Measurements from ENCODE around the gene RBM48.

RBM48 gene

DNA sequence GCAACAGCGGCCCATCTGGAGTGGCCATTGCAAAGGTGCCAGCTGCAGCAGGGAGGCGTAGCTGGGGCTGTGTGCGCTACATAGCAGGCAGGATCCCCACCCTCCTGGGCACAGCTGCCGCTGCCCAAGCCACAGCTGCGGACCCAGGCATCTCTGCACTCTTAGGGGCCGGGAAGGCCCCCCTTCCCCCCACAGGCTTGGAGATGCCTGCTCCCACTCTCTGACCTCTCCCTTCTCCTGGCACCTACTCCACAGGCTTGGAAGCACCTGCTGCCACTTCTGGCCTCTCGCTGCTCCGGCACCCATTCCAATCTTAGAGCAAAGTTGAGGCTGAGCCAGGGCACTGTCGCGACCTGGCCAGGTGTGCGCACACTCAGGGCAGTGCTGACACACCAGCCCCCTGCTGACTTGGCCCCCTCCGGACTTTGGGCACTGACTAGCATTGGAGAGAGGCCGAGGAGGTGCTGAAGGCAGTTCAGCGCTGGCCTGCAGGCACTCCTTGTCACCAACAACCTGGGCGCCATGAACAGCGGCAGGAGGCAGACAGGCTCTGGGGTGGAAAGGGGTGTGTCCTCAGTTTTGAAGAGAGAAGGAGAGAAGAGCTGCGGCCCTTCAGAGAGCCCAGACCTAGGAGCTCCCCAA lies 18.4 kb downstream of the RBM48 start:
- DNase-seq, result no peak

DNA sequence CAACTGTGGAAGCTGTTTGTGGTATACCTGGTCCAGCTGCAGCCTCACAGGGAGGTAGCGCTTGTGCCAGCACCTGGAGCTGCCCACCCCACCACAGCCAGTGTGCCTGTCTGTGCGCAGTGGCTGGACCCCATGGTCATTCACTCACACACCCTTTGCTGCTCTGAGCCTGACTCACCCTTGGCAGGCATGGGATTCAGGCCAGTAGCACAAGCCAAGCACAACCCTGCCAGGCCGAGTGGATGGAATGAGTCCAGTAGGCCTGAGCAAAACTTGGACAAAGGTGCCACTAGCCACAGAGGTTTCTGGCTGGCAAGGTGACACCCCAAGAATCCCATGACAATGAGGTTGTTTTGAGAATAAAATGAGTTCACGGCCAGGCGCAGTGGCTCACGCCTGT lies 19.0 kb downstream of the RBM48 start:
- no peak for DNase-seq

DNA sequence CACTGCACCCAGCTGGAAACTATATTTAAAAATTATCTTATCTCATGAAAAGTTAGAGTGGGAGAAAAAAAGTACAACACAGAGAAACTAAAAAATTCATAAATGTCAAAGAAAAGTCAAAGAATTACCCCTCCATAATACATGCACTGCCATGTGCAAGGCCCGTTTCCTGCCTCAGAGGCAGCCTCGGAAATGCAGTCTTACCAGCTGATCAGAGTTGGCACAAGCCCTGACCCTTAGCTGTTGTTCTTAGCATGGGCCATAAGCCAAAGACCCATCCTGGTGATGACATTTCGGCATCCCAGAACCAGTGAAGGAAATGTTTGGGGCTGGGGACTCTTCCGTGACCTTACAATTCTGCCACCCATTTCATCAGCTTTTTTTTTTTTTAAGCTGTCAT lies 21.6 kb downstream of the RBM48 start:
- DNase-seq, result no peak

DNA sequence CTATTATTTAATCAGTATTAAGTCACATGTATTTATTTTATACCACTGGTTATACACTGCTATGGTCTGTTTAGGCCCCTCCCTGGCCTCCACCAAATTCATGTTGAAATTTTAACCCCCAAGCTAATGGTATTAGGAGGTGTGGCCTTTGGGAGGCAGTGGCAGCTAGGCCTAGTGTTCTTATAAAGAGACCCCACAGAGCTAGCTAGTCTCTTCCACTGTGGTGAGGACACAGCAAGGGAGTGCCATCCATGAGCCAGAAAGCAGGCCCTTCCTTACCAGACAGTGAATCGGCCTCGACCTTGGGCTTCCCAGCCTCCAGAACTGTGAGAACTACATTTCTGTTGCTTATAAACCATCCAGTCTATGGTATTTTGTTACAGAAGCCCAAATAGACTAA lies 28.7 kb downstream of the RBM48 start:
- DNase-seq, result no peak

- no peak for DNase-seq
These were observed 29.3 kb downstream of the RBM48 start for GRCh38 chr7:92557808-92558362.

DNA sequence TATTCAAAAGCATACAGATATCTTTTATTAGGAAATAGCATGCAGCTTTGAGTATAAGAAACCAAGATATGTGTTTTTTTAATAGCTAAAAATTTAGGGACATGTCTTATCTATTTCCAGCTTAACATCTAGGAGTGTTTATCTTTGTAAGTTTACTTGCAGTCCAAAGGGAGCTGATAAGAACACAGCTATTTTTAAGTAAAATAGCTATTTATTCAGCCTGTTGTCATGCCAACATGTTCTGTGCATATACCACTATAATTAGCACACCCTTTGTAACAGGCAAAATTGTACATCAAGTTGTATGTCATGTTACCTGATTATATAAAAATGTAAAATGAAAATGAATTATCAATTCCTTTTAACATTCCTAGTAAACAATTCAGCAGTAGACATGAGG lies 32.0 kb downstream of the RBM48 start:
- no peak for DNase-seq

GRCh38 chr7:92563345-92563744 lies 34.8 kb downstream of the RBM48 start:
- DNase-seq, result no peak

- no peak for DNase-seq
These were observed 38.9 kb downstream of the RBM48 start for GRCh38 chr7:92567460-92567859.

DNA sequence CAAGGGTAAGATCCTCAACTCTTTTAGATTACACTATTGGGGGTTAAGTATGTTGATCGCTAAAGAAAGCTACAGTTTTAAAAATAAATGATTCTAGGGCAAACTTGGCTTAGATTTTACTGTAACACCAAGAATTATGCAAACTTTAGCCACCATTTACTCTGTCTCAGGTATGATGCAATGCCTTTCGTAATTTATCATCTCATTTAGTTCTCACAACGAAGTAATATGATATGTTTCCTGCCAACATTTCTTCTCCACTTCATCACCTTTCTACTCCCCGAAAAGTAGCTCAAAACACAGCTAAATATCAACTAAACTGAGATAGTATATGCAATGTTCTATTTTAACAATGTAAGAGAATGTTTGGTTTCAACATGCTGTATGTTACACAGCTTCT lies 40.5 kb downstream of the RBM48 start:
- DNase-seq, result no peak

DNA sequence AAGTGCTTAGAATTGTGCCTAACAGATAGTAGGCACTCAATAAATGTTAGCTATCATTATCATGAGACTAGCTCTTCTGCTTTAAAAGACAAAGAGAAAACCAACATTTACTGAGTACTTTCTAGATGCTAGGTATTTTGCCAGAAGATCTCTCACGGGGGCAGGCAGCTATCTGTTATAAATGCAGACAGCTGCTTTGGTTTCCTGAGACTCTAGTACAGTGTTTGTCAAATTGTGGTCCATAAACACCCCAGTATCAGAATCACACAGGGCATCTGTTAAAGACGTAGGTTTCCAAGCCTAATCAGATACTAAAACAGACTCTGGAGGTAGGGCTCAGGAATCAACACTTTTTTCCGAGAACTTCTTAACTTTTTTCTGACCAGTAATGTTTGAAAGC lies 47.7 kb downstream of the RBM48 start:
- no peak for DNase-seq

DNA sequence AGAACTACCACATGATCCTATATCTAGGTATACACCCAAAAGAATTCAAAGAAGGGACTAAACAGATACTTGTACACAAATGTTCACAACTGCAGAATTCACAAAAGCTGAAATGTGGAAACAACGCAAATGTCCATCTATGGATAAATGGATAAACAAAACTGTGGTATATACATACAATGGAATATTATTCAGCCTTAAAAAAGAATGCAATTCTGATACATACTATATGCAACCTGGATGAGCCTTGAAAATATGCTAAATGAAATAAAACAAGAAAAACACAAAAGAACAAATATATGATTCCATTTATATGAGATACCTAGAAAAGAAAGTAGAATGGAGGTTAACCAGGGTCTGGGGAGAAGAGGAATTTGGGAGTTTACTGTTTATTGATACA lies 54.4 kb downstream of the RBM48 start:
- no peak for DNase-seq

- DNase-seq, result no peak
These were observed 56.4 kb downstream of the RBM48 start for GRCh38 chr7:92584953-92585352.

DNA sequence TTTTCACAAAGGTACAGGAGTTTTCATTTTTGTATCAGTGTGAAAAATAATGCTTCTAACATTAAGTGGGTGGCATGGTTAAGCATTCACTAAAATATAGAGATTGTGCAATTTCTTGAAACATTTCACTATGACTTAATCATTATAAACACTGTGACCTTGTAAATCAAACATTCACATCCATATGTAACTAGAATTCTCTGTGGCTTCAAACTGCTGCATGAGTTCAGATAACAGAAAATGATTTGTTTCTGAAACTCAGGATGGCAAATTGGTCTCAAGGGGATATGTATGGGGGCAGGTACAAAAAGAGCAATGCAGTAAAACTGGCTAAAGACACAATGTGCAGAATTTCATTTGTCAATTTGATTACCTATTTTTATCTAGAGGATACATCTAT lies 57.8 kb downstream of the RBM48 start:
- no peak for DNase-seq

GRCh38 chr7:92586841-92587240 lies 58.2 kb downstream of the RBM48 start:
- no peak for DNase-seq
